ENCODE data around the gene TUSC1.

TUSC1 gene

DNA sequence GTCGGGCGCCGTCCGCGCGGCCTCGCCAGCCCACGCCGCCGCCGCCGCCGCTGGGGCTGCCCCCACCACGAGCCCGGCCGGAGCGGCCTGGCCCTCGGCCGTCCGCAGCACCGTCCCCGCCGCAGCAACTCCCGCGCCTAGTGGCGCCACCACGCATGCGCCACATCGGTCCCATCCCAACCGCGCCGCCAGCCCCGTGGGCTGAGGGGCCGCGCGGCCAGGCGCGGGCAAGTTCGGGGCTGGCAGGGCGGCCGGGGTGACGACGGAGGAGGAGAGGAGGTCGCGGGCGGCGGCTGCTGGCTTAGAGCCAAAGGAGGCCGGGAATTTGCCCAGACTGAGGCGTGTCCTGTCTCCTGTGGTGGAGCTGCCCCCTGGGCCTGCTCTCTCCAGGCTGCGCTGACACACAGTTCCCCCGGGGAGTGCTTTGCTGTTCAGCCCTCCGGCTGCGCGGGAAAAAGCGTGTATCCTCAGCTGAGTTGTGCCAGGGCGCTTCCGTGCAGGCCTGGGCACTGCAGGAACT is at the start of gene TUSC1:
Gene TUSC1, minus strand, starts transcription at position 298 of the 520 bp plus-strand sequence. Its CDS starts 132 bp downstream, at position 166.
- peak; percentile 4 for DNase-seq
- Mint-ChIP-seq H3K27me3 (ENCODE audit: low read depth, poor library complexity) (no peaks in the 10 kb centered on the region), H3K36me3 (ENCODE audit: low read depth) (no peaks in the 10 kb centered on the region), H3K4me1 (no peaks in the 10 kb centered on the region), H3K9me3 (peaks cover 11% of the 10 kb centered on the region), H3K27ac (no peak within 1 kb of the TSS), H3K4me3 (no peak within 1 kb of the TSS)
- no peak for TF ChIP-seq CTCF (IDR thresholded peaks at IDR 0.05)

DNA sequence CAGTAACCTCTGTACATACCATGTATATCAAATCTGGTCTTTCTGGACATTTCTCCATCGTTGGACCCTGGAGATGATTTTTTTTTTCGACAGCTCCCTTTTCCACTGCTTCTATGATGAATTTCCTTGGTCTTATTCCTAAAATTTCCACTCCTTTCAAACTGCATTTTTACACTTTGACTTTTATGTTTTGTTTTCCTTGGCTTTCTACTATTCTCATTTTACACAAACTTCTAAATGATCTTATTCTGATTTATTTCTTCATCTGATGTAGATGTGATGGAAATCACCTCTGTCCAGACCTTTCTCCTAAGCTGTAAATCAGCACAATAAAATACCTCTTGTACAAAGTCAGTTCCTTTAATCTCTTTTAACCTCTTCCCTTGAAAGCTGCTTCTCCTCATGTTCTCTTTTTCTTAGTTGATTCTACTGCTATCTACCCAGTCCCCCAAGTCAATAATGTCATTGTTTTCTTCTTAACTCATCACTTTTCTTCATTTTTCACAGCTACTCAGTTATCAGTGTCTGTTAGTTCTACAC is 48.7 kb upstream of the TUSC1 start:
- TF ChIP-seq CTCF (IDR thresholded peaks at IDR 0.05), result no peak
- Mint-ChIP-seq H3K4me1 (no peaks in the 10 kb centered on the region), H3K27me3 (ENCODE audit: low read depth, poor library complexity) (no peaks in the 10 kb centered on the region), H3K9me3 (peaks cover 8% of the 10 kb centered on the region), H3K36me3 (ENCODE audit: low read depth) (peaks cover 2% of the 10 kb centered on the region), H3K4me3 (no peak overlapping the region), H3K27ac (no peak overlapping the region)
- DNase-seq, result no peak

DNA sequence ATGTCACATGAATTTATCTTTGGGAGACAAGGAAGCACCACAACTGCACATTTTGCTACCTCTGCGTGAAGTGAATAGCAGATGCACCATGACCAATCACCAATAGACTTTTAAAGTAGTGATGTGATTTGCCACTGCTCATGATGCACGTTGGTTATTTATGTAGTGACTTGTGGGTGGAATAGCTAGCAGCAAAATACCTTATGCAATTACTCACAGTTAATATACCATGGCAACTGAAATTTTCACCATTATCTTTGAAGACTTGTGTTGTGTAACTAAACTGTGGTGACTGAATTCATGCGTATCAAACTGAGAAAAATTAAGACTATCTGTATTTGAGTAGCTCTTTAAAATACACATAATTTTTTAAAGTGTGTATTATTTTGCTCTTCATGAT is 46.2 kb upstream of the TUSC1 start:
- DNase-seq, result no peak
- Mint-ChIP-seq H3K4me1 (no peaks in the 10 kb centered on the region), H3K36me3 (ENCODE audit: low read depth) (no peaks in the 10 kb centered on the region), H3K4me3 (no peak overlapping the region), H3K27me3 (ENCODE audit: low read depth, poor library complexity) (no peaks in the 10 kb centered on the region), H3K27ac (no peak overlapping the region), H3K9me3 (no peaks in the 10 kb centered on the region)
- TF ChIP-seq CTCF (IDR thresholded peaks at IDR 0.05), result no peak

DNA sequence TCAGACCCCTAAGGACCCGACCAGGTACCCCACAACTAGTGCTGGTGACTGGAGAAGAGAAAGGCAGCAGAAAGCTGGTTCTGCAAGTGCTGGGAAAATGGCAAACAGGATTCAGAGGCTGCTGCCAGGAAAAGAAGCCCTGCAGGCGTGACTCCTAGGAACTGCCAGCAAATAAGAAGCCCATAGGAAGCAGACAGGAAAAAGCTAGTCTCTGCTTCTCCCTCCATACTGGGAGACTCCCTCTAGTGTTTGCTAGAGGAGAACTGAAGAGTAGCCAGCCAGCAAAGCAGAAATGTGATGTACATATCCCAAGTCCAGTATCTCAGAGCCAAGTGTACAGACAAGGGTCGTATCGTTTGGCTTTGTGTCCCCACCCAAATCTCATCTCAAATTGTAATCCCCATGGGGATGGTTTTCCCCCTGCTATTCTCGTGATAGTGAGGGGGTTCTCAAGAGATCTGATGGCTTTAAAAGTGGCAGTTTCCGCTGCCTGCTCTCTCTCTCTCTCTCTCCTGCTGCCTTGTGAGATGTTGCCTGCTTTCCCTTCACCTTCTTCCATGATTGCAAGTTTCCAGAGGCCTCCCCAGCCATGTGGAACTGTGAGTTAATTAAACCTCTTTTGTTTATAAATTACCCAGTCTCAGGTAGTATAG is 38.1 kb upstream of the TUSC1 start:
- Mint-ChIP-seq H3K4me3 (no peak overlapping the region), H3K27me3 (ENCODE audit: low read depth, poor library complexity) (no peaks in the 10 kb centered on the region), H3K9me3 (no peaks in the 10 kb centered on the region), H3K36me3 (ENCODE audit: low read depth) (no peaks in the 10 kb centered on the region), H3K27ac (no peak overlapping the region), H3K4me1 (peaks cover 13% of the 10 kb centered on the region)
- TF ChIP-seq CTCF (IDR thresholded peaks at IDR 0.05), result peak; percentile 39
- peak; percentile 3 for DNase-seq

DNA sequence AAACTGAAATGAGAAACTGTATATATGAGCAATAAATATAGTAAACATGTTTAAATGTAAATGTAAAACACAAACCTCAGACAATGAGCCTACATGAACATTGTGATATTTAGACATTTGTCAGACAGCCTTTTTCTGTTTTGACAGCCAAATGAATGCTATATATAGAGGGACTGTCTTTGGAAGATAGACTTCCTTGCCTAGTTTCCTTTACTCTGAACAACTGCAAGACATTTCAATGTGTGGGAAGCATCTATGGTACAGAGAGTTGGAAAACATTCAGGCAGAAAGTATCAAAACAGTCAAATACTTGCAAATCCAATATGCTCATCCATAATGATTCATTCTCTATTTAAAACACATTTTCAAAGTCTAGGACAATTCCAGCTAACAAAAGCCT is 31.7 kb upstream of the TUSC1 start:
- H3K27me3 Mint-ChIP-seq (ENCODE audit: low read depth, poor library complexity), result no peaks in the 10 kb centered on the region

More for the DNA sequence above, 31.7 kb upstream of the TUSC1 start:
- no peaks in the 10 kb centered on the region for H3K9me3 Mint-ChIP-seq
- no peaks in the 10 kb centered on the region for H3K4me1 Mint-ChIP-seq
- no peak for TF ChIP-seq CTCF (IDR thresholded peaks at IDR 0.05)
- no peak overlapping the region for H3K27ac Mint-ChIP-seq
- no peak for DNase-seq
- H3K4me3 Mint-ChIP-seq, result no peak overlapping the region
- no peaks in the 10 kb centered on the region for H3K36me3 Mint-ChIP-seq (ENCODE audit: low read depth)

All from nephron progenitor cell (in vitro differentiated cells).